Muscle of back (tissue), 11 donors: ENCODE data around the gene RUNX3. TPM values are rescaled to one million over a fixed set of nuclear protein-coding genes. Genes with fewer than 3 reads are reported as not detected.

Experiments used
- DNase-seq, 3 donors: peaks; one replicate each; pipeline versions ENCODE4 v3.0.0 to v3.0.0-alpha.2; 2013
- polyA plus RNA-seq, 10 donors: library from polyadenylated mRNA; unstranded; fragments of 120-200 nt; gene quantifications; one replicate each; pipeline ENCODE4 v1.2.1, GENCODE V29; 2013; ENCODE audit not compliant: insufficient read length in 10 of 10

RUNX3 gene
- polyA plus RNA-seq, 10 donors, result 0.39 to 10.4 (median 0.64) TPM

DNA sequence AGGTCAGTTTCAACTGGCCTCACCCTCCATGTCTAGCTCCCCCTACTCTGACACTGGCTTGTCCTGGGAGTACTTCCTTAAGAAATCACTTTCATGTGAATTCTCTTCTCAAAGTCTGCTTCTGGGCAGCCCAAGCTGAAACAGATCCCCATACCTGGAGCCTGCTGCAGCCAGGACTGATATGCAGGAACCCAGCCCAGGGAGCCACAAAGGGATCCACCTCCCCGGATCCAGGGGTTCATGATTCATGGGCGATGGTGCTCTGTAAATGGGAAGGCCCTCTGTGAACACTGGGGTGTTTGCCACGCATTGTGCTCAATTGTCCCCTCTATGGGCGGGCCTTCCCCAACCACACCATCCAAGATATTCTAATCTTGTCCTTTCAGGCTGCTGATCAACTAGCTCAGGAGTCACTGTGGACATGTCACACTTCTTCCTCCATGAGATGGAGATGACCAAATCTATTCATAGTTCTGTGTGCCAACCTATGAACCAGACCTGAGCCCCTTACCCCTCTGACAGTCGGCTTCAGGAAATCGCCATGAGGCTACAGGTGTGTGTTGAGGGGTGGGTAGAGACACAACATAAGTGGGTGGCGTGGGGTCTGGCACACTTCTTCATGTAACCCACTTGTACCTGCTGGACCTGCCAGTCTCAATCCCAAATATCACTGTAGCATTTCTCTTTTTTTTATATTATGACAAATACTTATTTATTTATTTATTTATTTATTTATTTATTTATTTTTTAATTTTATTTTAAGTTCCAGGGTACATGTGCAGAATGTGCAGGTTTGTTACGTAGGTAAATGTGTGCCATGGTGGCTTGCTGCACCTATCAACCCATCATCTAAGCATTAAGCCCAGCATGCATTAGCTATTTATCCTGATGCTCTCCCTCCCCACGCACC lies 41.8 kb downstream of the RUNX3 start:
- no peak for DNase-seq

DNA sequence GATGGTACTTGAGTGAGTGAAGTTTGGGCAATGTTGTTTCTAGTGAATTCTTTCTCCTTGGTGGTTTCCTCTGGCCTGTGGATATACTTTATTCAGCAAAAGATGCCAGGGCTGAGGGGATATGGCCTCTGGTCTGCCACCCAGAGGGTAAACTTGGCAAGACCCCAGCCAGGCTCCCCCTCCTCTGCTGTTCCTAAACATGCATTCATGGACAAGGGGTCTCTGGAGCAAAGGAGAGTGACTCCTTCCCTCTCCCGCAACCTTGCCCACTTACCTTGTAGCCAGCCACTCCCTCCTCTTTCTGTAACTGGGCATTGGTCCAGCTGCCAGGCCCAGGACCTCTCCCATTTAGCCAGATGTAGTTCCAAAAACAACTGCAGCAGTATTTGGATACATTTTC lies 43.8 kb downstream of the RUNX3 start:
- no peak for DNase-seq

DNA sequence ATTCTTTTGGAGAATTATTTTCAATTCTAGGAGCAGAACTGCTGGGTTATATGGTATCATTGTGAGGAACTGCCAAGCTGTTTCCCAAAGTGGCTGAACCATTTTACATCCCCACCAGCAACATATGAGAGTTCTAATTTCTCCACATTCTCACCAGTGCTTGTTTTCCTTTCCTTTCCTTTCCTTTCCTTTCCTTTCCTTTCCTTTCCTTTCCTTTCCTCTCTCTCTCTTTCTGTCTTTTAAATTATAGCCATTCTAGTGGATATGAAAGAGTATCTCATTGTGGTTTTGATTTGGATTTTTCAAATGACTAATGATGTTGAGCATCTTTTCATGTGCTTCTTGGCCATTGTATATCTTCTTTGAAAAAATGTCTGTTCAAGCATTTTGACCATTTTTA lies 45.3 kb downstream of the RUNX3 start:
- DNase-seq, result no peak

DNA sequence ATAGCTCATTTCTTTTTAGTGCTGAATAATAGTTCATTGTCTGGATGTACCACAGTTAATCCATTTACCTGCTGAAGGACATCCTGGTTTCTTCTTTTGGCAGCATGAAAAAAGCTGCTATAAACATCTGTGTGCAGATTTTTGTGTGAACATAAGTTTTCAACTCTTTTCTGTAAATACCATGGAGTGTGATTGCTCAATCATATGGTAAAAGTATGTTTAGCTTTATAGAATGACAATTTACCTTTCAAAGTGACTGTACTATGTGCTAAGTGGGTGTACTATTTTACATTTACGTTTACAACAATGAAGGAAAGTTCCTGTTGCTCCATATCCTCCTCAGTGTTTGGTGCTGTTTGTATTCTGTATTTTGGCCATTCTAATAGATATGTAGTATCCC lies 49.0 kb downstream of the RUNX3 start:
- DNase-seq, result no peak

DNA sequence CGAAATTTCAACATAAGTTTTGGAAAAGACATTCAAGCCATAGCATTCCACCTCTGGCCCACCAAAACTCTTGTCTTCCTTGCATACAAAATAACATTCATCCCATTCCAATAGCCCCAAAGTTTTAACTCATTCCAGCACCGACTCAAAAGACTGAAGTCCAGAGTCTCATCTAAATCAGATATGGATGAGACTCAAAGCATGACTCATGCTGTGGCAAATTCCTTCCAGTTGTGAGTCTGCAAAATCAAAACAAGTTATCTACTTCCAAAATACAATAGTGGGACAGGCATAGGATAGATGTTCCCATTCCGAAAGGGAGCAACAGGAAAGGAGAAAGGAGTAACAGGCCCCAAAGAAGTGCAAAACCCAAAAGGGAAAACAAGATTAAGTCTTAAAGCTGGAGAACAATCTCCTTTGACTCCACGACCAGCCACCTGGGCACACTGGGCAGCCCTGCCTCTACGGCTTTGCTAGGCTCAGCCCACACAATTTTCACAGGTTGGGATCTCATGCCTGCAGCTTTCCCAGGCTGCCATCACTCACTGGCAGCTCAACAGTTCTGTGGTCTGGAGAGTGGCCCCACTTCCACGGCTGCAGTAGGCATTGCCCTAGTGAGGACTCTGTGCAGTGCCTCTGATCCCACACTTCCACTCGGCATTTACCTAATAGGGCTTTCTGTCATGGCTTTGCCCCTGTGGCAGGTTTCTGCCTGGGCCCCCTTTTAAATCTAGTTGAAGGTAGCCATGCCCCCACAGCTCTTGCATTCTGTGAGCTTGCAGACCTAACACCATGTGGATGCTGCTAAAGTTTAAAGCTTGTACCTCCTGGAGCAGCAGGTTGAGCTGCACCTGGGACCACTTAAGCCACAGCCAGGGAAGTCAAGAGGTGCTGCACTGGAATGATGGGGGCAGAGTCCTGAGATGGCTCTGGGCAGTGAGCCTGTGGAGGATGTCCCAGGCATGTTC lies 51.0 kb downstream of the RUNX3 start:
- DNase-seq, result peak in 1 of 3 donors; percentile 38

DNA sequence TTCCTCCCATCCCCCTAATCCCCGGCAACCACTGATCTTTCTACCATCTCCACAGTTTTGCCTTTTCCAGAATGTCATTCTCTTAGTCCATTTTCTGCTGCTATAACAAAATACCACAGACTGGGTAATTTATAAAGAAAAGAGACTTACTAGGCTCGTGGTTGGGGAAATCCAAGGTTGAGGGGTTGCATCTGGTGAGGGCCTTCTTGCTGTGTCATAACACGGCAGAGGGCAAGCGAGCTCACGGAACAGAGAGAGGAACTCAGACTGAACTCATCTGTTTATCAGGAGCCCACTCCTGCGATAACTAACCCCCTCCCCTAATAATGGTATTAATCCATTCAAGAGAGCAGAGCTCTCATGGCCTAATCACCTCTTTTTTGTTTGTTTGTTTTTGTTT lies 52.0 kb downstream of the RUNX3 start:
- DNase-seq, result no peak

DNA sequence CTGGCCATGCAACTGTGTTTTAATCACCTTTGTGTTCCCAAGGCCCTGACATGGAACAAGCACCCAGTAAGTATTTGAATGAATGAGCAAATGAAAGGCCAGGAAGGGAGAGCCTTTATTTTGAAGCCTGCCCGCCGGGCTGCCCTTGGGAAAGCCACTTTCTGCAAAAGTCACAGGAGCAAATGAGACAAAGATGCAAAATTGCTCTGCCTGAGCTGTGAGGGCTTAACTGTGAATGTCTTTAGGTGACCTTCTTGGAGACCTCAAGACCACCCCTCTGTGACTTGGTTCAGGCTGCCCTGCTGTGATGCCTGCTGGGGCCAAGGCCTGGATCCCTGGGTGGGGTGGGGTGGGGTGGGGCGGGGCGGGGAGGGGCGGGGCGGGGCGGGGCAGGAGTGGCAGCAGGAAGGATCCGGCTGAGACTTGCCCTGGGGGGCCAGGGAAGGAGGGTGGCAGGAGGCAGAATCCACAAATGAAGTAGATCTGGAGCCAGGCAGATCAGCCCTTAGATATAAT lies 54.0 kb downstream of the RUNX3 start:
- no peak for DNase-seq

DNA sequence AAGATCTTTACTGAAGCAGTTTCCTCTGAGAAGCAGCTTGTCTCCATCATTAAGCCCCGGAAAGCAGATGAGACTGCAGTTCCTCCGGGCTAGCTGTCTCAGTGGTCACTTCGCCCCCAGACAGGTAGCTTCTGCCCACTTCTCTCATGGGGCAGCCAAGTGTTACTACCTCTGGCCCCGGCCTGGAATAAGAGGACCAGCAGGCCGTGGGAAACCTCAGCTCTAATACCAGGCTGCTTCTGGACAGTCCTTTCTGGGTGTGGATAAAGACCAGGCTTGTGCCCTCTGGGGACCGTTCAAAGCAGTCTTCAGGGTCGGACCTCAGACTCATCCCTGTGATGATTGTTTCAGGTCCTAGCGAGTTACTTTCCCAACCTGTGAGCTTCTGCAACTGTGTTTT lies 54.8 kb downstream of the RUNX3 start:
- DNase-seq, result no peak

DNA sequence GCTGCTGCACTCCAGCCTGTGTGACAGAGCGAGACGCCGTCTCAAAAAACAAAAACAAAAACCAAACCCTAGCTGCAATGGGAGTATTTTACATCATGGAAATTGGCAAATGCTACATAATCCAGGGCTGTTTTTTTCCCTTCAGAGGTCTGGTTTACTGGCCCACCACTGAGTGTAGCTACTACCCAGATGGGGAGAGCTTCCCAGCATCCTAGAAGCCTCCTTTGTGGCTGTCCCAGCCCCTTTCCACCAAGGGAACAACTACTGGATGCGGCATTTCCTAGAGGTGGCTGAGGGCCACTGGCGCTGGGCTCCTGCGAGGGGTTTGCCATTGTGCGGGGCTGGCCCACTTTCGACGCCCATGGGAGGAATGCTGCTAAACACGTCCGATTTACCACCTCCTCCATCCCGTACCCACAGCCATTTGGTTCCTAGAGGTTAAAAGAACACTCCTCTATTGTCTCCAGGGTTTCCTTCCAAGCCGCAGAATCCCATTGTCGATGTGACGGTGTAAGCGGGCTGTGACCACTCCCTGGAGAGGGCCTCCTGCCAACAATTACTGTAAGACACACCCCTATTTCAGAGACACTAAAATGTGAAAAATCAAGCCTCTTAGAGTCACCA lies 55.4 kb downstream of the RUNX3 start:
- DNase-seq, result no peak

DNA sequence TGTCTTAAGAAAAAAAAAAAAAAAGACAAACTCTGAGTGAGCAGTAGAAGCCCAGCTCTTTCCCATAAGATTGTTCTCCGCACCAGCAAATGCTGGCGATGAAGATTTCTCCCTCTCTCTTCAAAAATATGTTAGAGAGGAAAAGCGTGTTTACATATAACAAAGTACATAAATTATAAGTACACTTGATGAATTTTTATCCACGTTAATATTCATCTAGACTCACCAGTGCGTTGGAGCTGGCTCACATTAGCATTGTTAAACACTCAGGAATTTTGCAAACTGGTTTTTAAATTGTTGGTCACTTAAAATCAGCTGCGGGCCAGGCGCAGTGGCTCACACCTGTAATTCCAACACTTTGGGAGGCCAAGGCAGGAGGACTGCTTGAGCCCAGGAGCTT lies 56.0 kb downstream of the RUNX3 start:
- DNase-seq, result no peak

DNA sequence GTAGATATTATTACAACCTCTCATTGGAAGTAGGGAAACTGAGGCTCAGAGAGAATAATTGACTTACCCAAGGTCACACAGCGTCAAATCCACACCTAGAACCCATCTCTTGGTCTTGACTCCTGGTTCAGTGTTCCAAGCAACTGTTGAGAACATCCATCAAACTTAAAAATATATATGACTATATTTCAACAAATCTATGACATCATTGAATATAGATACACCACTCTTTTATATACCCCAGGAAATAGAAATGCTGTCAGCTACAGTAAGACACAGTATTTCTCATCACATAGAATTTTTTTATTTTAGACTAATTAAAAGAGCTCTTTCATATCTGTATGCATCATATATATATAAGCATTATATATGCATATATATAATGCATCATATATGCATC lies 56.9 kb downstream of the RUNX3 start:
- no peak for DNase-seq

DNA sequence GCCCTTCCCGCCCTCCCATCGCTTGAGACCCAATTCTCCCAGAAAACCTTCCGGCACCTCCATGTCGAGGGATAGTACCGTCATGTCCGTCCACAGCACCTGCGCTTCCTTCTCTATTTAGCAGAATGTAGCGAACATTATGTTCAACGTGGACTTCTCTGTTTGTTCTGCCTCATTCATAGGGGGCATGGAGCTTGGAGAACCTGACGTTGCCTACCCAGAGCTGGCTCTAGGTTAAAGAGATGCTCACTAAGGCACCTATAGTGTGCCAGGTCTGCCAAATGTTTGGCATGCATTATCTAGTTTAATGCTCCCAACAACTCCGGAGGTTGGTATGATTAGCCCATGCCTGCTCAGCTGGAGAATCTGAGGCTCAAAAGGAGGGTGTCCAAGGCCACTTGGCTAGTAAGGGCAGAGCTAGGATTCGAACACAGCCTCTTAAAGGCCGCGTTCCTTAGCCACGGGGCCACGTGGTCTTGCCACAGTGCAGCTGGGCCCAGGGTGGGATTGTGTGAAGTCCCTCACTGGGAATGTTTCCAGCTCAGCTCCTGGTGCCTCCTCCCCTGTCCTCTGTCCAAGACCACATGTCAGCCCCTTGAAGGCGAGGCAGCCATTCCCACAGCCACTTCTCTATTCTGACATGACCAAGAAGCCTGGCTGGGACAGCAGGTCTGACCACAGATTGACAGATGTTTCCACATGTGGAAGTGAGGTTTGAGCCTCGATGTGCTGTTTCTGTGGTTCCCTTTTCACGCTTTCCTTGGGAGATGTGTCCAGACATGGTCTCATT lies 57.8 kb downstream of the RUNX3 start:
- DNase-seq, result no peak

DNA sequence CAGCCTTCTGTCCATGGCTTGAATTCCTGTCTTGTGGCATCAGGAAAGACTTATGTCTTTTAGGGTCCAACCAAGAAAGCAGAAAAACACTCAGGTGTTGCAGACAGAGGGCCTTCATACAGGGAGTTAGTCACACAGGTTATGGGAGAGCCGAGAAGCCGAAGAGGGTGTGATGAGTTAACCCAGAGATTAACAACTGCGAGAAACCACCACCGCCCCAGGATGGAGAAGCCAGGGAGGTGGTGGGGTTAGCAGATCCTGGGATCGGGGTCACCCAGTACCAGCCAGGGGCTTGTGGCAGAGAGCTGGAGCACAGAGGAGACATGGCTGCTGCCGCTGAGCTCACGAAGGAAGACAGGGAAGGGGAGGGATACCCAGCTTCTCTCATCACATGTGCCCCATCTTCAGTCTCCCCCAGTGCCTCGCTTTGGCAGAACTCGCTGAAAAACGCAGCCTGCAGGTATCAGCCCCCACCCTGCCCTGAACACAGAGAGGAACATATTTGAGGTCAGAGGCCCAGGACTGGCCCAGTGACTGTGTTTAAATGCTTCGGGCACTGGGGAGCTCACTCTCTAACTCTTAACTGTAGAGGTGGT lies 58.7 kb downstream of the RUNX3 start:
- DNase-seq, result no peak

DNA sequence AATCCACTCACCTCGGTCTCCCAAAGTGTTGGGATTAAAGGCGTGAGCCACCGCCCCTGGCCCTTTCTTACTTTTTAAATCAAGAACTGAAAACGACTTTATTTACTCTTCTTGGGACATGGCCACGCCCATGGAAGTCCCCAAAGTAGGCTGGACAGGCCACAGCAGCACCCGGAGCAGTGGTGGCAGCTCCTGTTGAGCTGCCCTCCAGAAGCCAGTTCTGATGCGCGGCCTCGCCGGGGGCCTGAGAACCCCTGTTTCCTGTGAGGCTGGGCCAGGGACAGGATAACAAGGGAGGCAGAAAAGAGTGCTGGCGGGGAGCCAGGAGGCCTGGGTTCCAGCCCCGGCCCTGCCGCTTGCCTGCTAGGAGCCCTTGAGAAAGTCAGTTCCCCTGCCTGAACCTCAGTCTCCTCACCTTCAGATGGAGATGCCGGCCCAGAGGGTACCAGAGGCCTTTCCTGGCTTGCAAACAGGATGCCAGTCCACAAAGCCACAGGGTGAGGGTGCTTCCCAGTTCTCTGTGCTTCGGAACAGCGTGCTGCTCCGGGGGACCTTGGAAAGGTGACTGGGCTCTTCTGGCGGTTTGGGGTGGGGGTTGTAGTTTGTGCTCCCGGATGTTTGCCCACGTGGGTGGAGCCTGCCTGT lies 59.4 kb downstream of the RUNX3 start:
- no peak for DNase-seq

DNA sequence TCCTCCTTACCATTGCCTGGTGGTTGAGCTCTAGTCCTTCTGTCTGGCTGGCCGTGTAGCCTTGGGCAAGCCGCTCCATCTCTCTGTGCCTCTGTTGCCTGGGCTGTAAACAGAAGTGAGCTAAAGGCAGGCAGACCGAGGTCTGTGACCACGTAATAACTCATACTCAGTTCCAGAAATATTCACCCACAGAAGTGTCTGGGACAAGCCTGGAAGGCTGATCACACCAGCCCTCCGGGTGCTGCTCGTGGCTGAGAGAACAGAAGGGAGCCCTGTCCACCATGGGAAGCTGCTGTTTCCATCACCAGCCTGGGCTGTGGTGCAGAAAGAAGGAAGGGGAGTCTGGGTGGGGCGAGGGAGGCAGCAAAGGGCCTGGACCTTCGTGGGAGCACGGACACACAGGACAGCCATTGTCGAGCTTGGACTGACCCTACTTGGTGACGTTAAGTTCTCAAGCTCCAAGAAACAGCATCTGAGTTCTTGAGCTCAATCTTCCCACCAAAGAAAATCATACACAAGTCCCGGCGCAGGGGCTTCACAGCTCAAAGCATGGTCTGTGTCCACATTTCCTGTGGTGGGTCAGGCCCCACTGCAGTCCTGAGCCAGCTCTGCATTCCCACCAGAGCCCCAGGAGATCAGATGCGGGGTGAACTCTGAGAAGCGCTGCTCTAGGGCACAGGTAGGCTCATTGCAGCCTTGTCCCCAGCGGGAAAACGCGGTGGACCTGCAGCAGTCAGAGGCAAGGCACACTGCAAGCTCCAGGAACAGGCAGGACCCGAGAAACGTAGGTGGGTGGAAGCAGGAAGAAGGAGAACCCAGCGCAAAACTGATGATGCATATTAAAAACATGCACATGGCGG lies 61.8 kb downstream of the RUNX3 start:
- DNase-seq, result no peak

DNA sequence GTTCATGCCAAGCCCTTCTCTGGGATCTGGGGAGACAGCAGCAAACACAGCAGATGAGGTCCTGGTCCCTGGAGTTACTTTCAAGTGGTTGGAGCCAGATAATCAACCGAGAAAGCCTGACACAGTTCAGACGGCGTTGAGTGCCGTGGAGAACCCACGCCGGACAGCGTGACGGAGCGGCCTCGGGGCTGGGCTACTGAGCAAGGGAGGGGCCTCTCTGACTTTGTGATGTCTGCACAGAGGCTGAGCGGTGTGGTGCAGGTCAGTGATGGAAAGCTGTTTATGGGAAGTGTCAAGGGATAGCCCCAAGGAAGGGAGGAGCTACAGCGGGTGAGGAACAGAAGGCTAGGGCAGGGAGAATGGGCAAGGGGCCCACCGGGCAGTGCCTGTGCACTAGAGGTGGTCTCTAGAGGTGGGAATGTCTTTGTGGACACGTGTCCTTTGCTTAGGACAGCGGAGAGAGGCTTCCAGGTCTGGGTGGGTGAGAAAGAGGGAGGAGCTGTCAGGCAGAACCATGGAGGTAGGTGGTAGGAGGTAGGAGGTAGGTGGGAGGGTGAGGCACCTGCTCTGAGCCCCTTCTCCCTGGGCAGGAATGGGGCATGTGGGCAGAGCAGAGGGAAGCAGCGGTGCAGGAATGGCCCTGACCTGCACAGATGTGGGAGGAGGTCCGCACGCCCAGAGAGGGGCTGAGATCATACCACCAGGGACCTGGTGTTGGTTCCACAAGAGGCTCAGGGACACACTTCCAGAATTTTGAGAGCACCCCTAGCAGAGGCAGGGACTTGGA lies 62.8 kb downstream of the RUNX3 start:
- DNase-seq, result no peak

DNA sequence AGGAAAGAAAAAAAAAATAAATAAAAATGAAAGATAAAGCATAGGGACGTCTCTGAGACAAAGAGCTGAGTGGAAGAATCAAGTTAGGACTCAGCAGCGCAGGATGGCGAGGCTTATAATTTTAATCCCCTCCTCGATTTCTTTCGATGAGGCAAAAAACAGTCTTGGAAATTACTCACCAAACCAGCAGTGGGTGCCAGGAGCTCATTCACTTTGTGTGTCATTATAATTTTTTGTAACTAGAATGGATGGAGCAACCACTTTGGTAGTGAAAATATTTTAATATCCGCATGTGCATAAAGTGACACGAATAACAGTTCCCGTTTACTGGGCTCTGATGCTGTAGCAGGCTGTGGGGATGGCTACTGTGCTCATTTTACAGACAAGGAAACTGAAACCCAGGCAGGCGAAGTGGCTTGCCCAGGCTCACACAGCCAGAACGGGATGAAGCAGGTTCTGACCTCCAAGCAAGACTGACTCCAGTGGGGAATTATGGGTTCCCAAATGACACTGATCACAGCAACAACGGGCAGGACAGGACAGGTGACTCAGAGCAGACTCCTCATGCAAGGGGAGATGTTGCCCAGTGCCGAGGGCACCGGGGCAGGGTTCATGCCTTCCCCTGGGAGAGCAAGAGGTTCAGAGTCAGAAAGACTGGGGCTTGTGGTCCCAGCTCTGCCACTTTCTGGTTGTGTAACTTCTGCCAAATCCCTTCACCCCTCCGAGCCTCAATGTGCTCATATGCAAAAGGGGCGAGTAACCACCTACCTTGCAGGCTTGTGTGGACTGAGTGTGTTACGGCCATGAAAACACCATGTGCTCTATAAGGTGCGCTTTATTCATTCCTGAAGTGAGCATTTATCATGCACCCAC lies 63.6 kb downstream of the RUNX3 start:
- DNase-seq, result no peak
